Measurements from ENCODE around the gene NCK2.

DNA sequence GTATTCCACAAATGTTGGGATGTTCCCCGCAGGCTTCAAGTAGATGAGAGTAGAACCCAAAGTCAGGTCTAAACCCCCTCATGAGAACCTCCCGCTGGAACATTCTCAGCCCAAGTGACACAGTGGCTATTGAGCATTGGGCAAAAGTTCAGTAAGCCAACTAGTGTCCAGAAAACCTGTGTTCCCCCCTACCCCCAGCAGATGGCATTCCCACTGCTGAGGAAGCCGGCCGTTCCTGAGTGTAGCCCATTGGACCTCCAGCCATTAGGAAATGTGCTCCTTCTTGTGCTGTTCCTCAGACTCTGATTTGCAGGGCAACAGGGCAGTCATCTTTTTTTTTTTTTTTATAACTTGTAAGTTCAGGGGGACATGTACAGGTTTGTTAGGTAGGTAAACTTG, 152.1 kb downstream of the NCK2 start:
- TF ChIP-seq, protein P1, sequence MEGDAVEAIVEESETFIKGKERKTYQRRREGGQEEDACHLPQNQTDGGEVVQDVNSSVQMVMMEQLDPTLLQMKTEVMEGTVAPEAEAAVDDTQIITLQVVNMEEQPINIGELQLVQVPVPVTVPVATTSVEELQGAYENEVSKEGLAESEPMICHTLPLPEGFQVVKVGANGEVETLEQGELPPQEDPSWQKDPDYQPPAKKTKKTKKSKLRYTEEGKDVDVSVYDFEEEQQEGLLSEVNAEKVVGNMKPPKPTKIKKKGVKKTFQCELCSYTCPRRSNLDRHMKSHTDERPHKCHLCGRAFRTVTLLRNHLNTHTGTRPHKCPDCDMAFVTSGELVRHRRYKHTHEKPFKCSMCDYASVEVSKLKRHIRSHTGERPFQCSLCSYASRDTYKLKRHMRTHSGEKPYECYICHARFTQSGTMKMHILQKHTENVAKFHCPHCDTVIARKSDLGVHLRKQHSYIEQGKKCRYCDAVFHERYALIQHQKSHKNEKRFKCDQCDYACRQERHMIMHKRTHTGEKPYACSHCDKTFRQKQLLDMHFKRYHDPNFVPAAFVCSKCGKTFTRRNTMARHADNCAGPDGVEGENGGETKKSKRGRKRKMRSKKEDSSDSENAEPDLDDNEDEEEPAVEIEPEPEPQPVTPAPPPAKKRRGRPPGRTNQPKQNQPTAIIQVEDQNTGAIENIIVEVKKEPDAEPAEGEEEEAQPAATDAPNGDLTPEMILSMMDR (IDR thresholded peaks at IDR 0.05): no peak
- TF ChIP-seq POLR2A (IDR thresholded peaks at IDR 0.05): no peak
